ENCODE measurements around the gene PRPF19.

DNA sequence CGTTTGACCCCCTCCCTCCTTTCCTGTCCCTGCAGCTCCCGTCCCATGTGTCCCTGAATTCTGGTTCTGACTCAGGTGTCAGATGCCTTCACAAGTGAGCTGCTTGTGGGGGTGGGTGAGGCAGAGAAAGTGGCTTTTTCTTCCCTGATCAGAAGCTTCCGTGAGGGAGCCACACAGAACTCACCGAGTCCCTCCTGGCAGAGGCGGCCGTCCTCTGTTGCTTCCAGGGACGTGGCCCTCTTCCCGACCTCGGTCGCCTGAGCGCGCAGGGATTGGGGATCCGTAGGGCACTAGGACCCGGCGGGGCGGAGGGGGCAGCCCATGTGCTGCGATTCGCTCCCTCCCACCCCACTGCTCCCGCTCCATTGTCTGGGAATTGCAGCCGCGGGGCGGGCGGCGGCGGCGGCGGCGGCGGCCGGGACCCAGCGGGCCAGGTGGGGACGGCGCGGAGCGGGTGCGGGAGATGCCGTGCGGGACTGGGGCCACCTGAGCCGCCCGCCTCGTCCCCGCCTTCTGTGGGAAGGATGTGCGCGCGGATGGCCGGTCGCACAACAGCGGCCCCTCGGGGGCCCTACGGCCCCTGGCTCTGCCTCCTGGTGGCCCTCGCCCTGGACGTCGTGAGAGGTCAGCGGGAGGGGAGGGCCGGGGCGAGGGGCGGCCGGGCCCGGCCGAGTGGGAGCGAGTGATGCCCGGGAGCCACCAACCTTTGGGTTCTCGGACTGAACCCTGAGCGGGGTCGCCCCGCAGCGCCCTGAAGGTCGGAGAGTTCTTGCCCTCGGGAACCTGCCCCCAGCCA, 17.9 kb upstream of the PRPF19 start, which contains the start of gene TMEM132A:
- TF ChIP-seq, protein P1, sequence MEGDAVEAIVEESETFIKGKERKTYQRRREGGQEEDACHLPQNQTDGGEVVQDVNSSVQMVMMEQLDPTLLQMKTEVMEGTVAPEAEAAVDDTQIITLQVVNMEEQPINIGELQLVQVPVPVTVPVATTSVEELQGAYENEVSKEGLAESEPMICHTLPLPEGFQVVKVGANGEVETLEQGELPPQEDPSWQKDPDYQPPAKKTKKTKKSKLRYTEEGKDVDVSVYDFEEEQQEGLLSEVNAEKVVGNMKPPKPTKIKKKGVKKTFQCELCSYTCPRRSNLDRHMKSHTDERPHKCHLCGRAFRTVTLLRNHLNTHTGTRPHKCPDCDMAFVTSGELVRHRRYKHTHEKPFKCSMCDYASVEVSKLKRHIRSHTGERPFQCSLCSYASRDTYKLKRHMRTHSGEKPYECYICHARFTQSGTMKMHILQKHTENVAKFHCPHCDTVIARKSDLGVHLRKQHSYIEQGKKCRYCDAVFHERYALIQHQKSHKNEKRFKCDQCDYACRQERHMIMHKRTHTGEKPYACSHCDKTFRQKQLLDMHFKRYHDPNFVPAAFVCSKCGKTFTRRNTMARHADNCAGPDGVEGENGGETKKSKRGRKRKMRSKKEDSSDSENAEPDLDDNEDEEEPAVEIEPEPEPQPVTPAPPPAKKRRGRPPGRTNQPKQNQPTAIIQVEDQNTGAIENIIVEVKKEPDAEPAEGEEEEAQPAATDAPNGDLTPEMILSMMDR (optimal IDR thresholded peaks at IDR 0.05 in 1 of 3, IDR thresholded peaks at IDR 0.05 in 1 of 3, conservative IDR thresholded peaks at IDR 0.05 in 1 of 3; ENCODE audit: extremely low read depth in 1 of 3, insufficient read depth in 2 of 3, low read length in 3 of 3) = no peak
- no peak for TF ChIP-seq EZH2 (IDR thresholded peaks at IDR 0.05; ENCODE audit: low read length)
